Right hindlimb (tissue), 1 donor: ENCODE data around the gene IKBIP.
A peak's percentile ranks its signal among the peaks of the same experiment; 100 is the strongest.
"Not testable (repeated sequence)": the region's sequence is repeated elsewhere in the genome, so short reads cannot be mapped to it uniquely, and the experiment has no call there.

Source experiments
- DNase-seq: peaks from one replicate; pipeline ENCODE4 v3.0.0-alpha.2; 2018

The IKBIP gene, protein sequence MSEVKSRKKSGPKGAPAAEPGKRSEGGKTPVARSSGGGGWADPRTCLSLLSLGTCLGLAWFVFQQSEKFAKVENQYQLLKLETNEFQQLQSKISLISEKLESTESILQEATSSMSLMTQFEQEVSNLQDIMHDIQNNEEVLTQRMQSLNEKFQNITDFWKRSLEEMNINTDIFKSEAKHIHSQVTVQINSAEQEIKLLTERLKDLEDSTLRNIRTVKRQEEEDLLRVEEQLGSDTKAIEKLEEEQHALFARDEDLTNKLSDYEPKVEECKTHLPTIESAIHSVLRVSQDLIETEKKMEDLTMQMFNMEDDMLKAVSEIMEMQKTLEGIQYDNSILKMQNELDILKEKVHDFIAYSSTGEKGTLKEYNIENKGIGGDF

DNA sequence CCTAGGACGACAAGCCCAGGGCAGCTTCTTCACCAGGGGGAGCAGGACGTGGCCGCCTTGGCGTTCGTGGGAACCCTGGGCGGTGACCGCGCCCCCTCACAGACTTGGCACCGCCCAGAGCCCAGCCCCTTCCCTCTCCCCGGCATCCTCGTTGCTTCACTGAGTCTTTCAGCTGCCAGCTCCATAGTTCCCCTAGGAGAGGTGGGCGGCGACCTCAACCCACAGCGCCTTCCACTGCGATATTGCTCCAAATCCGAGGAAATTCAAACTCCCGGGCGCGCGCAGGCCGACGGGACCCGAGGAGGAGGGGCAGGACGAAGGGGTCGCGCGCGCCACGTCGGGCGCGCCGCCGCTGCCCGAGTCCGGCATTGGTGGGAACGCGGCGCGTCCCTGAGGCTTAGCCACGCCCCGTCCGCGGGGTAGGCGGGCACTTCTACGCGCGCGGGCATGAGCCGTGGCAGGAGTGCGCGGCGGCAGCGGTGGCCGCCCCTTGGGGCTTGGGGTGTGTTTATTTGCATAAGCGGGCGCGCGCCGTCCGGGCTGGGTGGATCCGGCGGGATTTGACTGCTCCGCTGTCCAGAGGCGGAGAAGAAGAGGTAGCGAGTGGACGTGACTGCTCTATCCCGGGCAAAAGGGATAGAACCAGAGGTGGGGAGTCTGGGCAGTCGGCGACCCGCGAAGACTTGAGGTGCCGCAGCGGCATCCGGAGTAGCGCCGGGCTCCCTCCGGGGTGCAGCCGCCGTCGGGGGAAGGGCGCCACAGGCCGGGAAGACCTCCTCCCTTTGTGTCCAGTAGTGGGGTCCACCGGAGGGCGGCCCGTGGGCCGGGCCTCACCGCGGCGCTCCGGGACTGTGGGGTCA, at the start of gene IKBIP, which contains the start of gene APAF1:
Gene IKBIP (minus strand): TSS at position 77 of the 860 bp plus-strand sequence. CDS start 87 bp downstream, outside the sequence.
Gene APAF1 (plus strand): TSS at position 579 of the 860 bp plus-strand sequence. CDS start 3,070 bp downstream, outside the sequence.
- DNase-seq, result peak; percentile 98

DNA sequence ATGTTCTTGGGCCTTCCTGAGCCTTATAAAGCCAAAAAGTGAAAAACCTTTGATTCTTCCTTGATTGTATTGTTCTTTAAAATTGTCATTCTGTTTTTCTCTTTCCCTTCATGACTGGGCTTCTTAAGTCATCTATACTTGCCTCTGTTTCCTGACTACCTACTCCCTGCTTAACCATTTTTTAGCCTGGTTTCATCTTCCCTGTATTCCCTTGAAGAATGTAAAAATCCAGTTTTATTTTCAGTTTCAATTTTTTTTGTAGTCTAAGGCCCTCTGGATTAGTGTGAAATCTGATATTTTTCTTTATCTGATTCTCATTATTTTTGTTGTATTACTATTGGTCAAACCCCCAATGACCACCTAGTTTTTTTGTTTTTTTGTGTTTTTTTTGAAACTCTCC, 46.8 kb upstream of the IKBIP start:
- no peak for DNase-seq

DNA sequence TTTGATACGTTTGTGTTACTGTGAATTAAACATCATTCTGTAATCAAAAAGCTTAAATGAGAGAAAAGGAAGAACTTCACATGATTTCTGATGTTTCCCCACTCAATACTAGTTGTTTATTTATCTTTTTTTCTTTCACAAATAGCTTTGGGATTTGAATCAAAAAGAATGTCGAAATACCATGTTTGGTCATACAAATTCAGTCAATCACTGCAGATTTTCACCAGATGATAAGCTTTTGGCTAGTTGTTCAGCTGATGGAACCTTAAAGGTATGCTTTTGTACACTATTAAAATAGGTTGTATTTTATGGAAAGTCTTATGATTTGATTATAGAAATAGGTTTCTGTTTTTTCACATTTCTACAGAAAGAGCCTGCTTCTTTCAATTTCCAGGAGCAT, 42.0 kb upstream of the IKBIP start:
- no peak for DNase-seq

DNA sequence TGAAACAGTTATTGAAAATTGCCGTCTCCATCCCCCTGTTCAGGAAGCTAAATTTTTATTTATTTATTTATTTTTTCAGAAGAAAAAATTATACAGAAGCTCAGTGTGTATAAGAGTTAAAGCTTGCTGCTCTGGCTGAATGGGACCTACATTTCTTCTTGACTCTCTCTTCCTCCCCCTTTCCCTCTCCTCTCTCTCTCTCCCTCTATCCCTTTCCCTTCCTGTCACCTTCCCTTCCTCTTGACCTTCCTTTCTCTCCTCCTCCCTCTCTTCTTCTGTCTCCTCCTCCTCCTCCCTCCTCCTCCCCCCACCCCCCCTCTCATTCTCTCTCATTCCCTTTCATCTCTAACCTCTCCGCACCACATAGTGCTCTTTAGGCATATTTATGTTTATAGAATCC, 39.6 kb upstream of the IKBIP start:
- no peak for DNase-seq

DNA sequence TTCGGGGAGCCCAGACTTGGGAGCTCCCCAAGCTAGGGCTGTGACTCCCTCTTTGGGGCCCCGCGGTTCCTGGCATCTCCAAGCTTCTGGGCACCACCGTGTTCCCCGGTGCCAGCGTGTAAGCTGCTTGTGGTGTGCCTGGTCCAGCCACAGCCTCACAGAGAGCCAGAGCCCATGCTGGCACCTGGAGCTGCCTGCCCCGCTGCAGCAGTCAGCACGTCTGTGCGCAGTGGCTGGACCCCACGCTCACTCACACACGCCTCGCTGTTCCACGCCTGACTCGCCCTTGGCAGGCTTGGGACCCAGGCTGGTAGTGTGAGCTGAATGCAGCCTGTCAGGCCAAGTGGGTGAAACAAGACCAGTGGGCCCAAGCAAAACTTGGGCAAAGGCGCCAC, 35.0 kb upstream of the IKBIP start:
- no peak for DNase-seq

DNA sequence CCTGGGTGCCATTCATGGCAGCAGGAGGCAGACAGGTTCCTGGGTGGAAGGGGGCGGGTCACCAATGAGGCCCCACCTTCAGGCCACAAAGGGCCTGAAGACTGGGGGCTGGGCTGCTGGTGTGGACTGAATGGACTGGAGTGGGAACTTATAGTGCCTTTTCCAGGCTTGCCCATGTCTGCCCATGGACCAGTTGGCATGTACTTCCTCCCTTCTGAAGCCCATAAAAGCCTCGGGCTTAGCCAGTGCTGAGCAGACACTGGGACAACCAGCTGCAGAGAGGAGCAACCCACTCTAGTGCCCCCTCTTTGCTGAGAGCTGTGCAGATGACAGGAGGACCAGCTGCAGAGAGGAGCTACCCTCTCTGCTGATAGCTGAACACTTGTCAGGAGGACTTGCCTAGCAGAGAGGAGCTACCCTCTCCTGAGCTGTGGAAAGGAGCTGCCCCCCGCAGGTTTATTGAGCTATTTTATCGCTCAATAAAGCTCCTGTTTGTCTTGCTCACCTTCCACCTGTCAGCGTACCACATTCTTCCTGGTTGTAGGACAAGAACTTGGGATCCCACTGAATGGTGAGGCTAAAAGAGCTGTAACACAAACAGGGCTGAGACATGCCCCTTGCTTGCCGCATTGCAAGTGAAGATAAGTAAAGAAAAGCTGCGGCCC, 34.5 kb upstream of the IKBIP start:
- no peak for DNase-seq

DNA sequence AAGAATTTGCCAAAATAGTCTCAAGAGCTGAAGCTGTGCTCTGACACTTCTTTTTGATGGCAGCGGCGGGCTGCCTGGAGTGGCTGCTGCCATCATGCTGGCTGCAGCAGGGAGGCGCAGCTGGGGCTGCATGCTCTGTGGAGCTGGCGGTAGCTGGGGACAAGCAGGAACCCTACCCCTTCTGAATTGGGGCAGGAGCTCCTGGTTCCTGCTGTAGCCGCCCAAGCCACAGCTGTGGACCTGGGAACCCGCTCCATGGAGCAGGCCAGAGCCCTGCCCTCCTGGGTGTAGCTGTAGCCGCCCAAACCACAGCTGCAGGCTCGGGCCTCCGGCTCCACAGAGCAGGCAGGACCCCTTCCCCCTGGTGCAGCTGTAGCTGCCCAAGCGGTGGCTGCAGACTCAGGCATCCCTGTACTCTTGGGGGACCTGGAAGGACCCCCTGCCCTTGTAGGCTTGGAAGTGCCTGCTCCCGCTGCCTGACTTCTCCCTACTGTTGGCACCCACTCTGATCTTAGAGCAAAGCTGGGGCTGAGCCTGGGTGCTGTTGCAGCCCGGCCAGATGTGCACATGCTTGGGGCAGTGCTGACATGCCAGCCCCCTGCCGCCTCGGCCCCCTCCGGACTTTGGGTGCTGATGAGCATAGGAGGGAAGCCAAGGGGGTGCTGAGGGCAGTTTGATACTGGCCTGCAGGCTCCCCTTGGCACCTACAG, 33.8 kb upstream of the IKBIP start:
- no peak for DNase-seq

DNA sequence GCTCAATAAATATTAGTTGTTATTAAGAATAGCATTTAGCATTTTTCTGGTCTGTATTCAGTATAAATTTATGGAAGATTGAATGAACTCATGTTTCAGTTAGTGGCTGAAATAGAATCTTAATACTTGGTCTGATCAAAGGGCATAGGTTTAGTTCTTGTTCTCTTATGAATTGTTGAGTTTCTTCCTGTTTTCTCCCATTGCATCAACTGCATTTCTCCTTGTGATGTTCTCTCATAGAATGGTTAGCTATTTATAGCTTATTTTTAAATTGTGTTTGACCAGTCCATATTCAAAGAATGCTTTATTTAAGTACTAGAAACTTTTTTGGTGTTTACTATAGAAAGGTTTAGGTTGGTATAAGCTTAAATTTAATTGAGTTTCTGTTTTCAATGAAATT, 30.3 kb upstream of the IKBIP start:
- no peak for DNase-seq

DNA sequence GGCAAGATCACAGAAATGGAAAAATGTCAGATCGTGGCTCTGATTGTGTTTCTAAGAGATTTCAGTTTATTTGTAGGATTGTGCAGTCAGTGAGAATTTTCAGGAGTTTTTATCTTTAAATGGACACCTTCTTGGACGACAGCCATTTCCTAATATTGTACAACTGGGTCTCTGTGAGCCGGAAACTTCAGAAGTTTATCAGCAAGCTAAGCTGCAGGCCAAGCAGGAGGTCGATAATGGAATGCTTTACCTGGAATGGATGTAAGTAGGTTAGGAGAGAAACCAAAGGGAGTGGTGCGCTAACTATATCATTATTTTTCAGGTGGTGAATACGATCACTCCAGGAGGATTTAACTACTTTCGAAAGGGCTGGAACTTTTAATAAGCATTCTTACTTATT, 26.9 kb upstream of the IKBIP start:
- no peak for DNase-seq

DNA sequence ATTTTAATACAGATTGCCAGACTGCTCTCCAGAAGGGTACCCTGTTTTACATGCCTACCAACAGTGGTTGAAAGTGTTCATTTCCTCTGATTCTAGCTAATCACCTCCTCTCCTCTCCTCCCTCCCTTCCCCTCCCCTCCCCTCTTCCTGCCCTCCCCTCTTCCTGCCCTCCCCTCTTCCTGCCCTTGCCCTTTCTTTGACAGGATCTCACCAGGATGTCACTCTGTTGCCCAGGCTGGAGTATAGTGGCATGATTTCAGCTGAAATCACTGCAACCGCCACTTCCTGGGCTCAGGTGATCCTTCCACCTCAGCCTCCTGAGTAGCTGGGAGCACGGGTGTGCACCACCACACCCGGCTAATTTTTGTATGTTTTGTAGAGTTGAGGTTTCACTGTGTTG, 25.2 kb upstream of the IKBIP start:
- DNase-seq, result no peak

DNA sequence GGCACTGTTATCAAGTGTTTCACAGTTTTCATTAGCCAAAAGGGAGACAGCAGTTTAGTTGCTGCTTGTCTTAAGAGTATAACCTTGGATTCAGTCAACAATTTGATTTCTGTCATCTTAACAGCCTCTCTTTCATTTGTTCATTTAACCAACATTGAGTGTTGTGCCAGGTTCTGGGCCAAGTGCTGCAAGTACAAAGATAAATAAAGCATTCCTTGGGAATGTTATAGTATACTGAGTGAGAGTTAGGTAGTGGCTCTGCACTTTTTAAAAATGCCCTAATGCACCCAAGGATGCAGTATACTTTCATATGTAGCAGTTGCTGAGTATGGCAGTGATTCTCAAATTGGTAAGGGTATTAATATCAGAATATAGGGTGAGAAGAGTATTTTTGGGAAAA, 15.9 kb upstream of the IKBIP start:
- no peak for DNase-seq

DNA sequence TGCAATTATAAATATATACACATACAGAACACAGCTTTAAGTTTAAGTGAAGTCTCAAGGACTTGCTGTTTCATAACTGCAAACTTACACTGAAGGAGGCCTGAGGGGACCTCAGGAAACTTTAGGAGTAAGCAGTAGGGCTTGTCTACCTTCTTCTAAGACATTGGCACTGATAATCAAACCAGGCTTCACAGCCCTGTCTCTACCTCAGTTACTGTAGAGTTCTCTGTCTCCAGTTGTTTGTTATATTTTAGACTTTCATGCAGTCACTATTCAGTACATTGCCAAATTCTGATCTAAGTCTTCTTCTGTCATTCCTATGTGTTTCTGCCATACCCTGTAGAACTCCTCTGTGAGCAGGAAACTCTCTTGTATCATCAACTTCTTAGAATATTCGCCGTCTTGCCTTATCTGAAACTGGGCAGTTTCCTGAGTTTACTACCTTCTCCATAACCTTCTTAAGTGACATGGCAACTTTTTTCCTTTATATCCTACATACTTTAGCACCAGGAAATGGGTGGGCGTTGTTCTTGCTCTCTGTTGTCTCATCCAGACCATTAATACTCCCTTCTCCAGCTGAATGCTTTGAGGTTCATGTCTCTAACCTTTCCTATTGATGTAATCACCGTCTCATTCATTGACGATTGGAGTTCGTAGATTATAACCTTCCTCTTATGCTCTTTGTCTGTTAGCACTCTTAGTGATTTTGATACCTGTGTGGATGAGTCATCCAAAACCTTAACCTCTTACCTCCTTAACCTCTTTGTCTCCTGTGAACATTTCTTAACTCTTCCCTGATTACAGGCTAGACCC, 11.9 kb upstream of the IKBIP start:
- no peak for DNase-seq

DNA sequence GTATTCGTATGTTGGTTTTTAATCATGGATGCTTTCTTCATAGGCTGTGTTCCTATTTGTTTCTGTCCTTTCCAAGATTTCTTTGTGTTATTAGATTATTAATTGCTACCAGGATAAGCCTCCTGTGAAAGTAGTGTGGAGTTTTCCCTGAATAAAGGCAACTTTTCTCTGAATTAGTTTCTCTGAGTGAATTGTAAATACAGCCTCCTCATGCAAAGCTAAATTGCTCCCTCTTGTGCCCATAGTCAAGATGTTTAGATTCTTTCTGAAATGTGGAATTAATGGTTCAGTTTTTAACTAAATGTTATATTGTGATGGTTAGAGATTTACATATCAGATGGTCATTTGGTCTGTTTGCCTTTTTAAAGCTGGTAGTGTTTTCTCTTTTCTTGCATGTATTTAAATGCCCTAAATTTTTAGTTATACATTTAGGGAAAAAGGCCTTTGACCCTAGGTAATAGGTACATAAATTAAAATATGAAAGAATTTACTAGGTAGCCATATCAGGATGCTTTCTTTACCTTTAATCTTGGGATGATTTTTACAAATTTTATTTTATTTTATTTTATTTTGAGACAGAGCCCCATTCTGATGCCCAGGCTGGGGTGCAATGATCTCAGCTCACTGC, 9.4 kb upstream of the IKBIP start:
- DNase-seq, result no peak

DNA sequence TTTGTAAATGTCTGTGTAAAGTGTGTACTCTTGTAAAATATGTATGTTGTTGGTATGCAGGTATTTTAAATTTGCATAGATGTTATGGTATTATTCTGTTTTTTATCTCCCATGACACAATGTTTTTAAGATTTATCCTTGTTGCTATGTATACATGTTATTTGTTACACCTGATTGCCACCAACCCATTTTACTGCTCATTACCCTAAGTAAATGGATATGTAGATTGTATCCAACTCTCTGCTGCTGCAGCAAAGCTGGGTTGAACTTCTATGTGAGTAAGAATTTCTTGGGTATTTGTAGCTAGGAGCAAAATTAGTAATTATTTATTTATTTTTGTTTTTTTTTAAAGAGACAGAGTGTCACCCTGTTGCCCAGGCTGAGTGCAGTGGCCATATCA, 6.7 kb upstream of the IKBIP start:
- DNase-seq, result no peak

DNA sequence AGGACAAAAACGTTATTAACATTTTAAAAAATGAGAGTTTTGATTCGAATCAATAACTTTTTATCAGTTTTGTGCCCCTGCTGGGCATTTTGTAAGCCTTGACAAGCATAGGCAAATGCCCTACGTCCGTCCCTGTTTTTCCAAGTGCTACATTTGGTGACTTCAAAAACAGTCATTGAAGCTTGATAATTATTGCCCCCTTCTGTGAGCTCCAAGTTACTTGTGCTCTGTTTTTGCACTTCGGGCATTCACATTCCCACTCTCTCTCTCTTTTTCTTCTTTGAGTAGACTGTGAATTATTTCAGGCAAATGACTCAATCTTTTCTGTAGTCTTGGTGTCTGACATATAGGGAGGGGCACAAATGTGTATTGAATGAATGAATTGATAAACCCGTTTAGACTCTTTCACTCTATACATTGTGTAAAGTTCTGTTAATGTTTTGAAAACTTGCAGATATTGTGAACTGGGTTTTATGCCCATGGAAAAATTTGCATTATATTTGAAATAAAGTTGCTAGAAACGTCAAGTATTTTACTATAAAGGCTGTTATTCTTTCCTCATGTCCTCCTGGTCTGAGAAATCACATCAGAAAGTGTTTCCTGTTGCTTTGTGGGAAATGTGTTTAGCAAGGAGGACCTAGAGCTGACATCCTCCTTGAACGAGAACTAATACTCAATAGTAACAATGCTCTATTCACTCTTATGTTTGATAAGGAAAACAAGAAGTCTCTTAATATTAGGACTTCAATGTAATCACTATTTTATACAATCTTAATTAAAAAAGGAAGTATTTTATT, 1.9 kb upstream of the IKBIP start:
- DNase-seq, result no peak

DNA sequence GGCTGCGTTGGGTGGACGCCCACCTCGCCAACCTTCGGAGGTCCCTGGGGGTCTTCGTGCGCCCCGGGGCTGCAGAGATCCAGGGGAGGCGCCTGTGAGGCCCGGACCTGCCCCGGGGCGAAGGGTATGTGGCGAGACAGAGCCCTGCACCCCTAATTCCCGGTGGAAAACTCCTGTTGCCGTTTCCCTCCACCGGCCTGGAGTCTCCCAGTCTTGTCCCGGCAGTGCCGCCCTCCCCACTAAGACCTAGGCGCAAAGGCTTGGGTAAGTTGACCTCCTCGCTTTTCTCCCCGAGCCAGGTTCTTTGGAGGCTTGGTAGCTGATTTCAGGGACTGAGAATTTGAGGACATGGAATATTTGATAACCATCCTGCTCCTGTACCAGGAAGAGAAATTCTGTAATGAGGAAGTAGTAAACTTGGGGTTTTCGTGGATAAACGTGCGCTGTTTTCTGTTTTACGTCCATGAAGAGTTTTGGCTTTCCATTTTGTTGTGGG, 1.0 kb upstream of the IKBIP start:
- DNase-seq, result no peak

DNA sequence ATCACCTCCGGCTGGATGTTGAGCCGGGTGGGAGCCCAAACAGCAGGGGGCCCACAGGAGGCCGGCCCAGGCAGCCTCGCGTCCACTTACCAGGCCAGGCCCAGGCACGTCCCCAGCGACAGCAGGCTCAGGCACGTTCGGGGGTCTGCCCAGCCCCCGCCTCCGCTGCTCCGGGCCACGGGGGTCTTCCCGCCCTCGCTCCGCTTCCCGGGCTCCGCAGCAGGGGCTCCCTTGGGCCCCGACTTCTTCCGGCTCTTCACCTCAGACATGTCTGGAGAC, 216 bp downstream of the IKBIP start:
- DNase-seq, result no peak

DNA sequence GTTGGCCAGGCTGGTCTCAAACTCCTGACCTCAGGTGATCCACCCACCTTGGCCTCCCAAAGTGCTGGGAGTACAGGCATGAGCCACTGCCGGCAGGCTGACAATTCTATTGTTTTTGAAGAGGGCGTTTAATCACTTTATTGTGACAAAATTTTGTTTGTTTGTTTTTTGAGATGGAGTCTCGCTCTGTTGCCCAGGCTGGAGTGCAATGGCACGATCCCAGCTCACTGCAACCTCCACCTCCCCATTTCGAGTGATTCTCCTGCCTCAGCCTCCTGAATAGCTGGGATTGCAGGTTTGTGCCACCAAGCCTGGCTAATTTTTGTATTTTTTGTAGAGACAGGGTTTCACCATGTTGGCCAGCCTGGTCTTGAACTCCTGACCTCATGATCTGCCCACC, 1.8 kb downstream of the IKBIP start:
- not testable (repeated sequence) for DNase-seq

DNA sequence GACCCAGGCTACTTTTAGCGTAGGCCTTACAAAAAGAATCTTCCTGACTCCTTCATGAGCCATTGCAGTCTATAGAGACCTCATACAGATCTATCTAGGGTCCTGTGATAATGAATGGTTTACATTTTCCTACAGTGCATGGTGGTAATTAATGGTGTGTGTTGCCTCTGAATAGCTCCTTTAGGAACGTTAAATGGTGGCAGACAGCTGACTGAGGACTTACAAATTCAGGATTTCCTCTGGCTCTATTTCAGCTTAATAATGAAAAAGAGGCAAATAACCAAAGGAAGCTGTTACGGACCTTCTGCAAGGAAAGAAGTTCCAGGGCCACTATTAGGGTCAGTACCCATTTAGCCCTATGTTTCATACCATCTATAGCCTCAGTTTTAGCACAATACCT, 5.1 kb downstream of the IKBIP start:
- no peak for DNase-seq

DNA sequence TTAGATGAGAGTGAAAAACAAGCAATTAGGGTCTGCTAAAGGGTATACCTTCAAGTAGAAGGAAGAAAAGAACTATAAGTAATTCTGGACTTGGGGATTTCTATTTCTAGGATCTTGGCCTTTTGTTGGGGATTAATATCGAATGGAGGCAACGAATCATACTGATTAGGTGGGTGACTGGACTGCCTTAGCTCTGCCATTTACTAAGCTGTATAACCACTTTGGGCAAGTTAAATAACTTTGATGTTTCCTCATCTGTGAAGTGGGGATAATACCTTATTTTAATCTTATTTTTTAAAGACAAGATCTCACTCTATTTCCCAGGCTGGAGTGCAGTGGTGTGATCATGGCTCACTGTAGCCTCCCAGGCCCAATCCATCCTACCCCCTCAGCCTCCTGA, 6.6 kb downstream of the IKBIP start:
- DNase-seq, result no peak

DNA sequence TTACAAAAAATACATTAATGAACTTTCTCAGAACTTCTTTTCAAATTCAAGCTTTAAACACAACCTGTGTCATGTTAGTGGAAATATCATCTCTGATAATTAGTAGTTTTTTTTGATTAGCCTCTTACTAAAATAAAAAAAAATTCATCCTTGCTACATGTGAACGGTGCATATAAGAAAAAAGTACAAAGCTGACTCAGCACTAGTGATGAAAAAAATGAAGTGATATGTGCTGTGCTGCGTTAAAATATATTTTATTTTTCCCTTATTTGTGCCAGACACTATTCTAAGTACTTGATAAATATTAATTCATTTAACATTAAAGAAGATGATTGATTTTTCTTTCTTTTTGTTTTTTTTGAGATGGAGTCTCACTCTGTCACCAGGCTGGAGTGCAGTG, 7.5 kb downstream of the IKBIP start:
- DNase-seq, result no peak
